HG03025 (cell line): ENCODE data around the gene CLEC16A.
A peak's percentile ranks its signal among the peaks of the same experiment; 100 is the strongest.
"Not testable (repeated sequence)": the region's sequence is repeated elsewhere in the genome, so short reads cannot be mapped to it uniquely, and the experiment has no call there.

Source experiments
- ATAC-seq: cut with Tn5 transposase; IDR thresholded peaks from one replicate; pipeline ENCODE4 v1.9.1; 2021; ENCODE audit warnings: mild to moderate bottlenecking, moderate library complexity; ENCODE audit not compliant: unreplicated experiment, low FRiP score

The CLEC16A gene

GRCh38 chr16:10964039-10964890, 19.9 kb downstream of the CLEC16A start:
- ATAC-seq, result peak; percentile 39

DNA sequence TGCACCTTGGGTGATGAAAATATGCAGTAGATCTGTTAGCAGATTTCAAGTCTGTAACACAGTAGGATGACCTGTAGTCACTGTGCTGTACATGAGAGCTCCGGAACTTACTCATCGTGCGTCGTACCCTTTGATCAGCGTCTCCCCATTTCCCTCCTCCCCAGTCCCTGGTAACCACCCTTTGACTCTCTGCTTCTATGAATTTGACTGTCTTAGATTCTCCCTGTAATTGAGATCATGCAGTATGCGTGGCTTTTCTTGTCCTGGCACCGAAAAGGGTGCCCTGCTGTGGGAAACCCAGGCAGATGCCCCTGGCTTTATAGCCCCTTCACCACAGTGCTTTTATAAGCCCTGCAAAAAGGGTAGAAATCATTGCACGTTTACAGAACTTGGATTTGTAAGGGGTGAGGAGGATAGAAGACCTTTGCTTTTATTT, 20.5 kb downstream of the CLEC16A start:
- no peak for ATAC-seq

- no peak for ATAC-seq
These were observed 21.2 kb downstream of the CLEC16A start for GRCh38 chr16:10965440-10966061.

DNA sequence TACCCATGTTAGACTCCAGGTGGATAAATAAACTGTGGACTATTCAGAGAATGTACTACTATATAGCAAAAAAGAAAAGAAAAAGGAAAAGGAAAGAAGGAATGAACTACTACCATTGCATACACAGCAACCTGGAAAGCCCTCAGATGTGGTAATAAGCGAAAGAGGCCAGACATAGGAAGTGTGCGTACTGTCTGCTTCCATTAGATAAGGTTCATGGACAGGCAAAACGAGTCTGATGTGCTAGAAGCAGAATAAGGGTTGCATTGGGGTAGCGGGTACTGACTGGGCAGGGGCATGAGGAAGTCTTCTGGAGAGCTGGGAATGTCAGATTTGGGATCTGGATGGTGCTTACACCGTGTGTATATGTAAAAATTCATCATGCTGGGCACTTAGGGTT, 21.8 kb downstream of the CLEC16A start:
- no peak for ATAC-seq

GRCh38 chr16:10966559-10966958, 22.2 kb downstream of the CLEC16A start:
- not testable (repeated sequence) for ATAC-seq

DNA sequence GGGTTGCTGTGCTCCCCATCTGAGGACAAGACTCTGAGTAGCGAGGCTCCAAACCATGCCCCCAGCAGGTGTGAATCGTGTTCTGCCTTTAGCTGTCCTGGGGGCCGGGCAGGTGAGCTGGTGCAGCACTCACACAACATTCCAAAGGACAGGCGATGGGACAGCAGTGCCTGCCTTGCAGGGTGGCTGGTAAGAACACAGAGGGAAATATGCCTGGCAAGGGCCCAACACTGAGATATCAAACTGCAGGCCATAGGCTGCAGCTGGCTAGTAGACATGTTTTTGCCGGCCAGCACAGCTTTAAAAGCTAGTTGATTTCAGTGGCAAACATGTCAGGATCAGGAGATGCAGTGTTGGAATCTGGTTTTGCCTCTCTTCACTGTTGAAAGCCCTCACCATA, 23.6 kb downstream of the CLEC16A start:
- ATAC-seq, result no peak

GRCh38 chr16:10968498-10968897, 24.1 kb downstream of the CLEC16A start:
- ATAC-seq, result no peak

- ATAC-seq, result no peak
These were observed 25.3 kb downstream of the CLEC16A start for GRCh38 chr16:10969615-10970014.

DNA sequence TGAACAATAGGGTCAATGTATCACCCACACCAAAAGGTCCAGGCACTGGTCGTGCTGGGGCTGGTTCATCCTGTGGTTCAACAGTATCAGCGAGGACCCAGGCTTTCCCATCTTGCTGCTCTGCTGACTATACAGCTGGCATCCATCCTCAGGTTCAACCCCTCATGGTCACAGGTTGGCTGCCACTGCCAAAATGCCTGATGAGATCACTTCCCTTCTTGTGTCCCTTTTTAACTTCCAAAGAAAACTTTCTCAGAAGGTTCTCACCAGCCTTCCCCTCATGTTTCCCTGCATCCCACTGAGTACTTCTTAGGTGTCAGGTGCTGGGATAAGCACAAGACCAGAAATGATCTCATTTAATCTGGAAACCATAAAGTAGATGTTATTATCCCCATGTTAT, 25.7 kb downstream of the CLEC16A start:
- no peak for ATAC-seq

- no peak for ATAC-seq
These were observed 27.2 kb downstream of the CLEC16A start for GRCh38 chr16:10971560-10971961.

GRCh38 chr16:10972108-10972818, 27.9 kb downstream of the CLEC16A start:
- ATAC-seq, result no peak

- no peak for ATAC-seq
These were observed 28.6 kb downstream of the CLEC16A start for GRCh38 chr16:10972819-10973464.

GRCh38 chr16:10976634-10977033, 32.3 kb downstream of the CLEC16A start:
- no peak for ATAC-seq

DNA sequence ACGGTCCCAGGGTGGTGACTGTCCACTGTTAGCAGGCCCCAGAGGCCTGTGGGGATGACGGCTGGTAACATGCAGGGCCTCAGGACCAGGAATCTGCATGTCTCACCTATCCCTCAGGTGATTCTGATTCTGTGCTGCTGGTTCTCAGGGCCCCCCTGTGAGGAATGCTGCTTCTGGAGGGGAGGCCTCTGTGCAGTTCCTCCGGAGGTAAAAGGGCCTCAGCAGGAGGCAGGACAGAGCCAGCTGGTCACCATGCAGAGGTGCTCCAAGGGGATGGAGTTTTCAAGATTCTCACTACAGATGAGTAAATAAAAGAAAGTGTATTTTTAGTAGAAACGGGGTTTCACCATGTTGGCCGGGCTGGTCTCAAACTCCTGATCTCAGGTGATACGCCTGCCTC, 33.8 kb downstream of the CLEC16A start:
- no peak for ATAC-seq

GRCh38 chr16:10978871-10979446, 34.6 kb downstream of the CLEC16A start:
- no peak for ATAC-seq

GRCh38 chr16:10979717-10980601, 35.6 kb downstream of the CLEC16A start:
- no peak for ATAC-seq

DNA sequence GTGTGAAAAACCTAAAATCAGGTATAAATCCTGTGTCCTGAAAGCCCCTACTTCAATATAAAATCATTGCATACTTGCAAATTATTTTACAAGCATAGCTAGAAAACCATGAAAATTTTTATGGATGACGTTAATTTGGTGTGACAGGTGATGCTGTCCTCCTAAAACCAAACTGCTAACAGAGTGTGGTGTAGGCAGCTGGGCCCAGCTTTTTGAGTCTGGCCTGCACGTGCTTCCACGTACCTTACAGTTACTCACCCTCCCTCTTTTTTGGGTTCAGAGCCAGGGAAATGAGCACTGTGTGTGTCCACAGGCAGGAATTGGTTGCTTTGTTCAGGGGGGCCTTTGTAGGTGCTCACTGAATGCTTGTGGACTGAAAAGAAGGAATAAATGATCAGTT, 36.4 kb downstream of the CLEC16A start:
- no peak for ATAC-seq

DNA sequence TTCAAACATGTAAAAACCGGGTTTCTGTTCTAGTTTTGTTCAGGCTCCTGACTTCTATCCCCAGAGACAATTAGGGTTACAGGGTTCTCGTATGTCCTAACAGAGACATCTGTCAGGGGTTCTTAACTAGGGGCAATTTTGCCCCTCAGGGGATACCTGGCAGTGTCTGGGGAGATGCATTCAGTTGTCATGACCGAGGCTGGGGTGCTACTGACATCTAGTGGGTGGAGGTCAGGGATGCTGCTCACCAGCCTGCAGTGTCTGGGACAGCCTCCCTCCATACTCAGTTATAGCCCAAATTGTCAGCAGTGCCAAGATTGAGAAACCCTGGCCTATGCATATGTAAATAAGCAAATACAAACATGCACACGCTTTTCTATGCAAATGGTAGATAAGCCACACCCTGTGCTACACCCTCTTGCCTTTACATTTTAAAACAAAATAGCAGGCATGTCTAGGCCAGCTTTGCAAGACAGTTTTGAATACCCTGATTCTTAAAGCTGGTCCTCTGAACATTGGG, 37.4 kb downstream of the CLEC16A start:
- no peak for ATAC-seq

- no peak for ATAC-seq
These were observed 38.2 kb downstream of the CLEC16A start for GRCh38 chr16:10982465-10983150.
